SK-N-MC (cell line): Measurements from ENCODE around the gene MOGAT3.

Source experiments
- EZH2 ChIP-seq: fragments of 200-600 bp; sonication (generic); IDR thresholded peaks from one replicate; pipeline ENCODE4 v1.6.1; 2017; ENCODE audit warnings: antibody characterized with exemption
- POLR2AphosphoS5 ChIP-seq: IDR thresholded peaks from 2 replicates; pipeline ENCODE4 v1.6.1; 2012; ENCODE audit warnings: mild to moderate bottlenecking, low read depth, low read length, borderline replicate concordance

- TF ChIP-seq EZH2 = no peak
- TF ChIP-seq POLR2AphosphoS5 = no peak
Observed at GRCh38 chr7:101238226-101239182, 37.7 kb upstream of the MOGAT3 start.
